Heart left ventricle (tissue), 13 donors: ENCODE results near the gene ASPM.

Experiments
- CTCF ChIP-seq, 12 donors: fragments of 200-600 bp; sonication (generic) in 4 of 12; IDR thresholded peaks; one replicate each; pipeline versions ENCODE4 v1.5.0 to v1.8.0; 2018 to 2022; ENCODE audit warnings: antibody characterized with exemption in 12 of 12, mild to moderate bottlenecking in 5 of 12
- POLR2A ChIP-seq, 2 donors: fragments of 450-650 bp; IDR thresholded peaks; one replicate each; pipeline ENCODE4 v1.6.1; 2017; ENCODE audit warnings: antibody characterized with exemption in 2 of 2, mild to moderate bottlenecking in 2 of 2, moderate library complexity in 2 of 2
- donor health status: ischemic (EF 13 %, LVEDD 7.1; RV severe dilation, severe dysfunction).
- donor health status: DM: no; HTN: yes; CAD: no.
- donor health status: DM: no; HTN: no; CAD: no.
- donor health status: ischemic (EF 25% LVEDD 6.9; RV normal size, moderate dysfunction).
- donor health status: ischemic (EF 25% LVEDD 5.7; RV mildly dilated, moderate dysfunction).
- donor health status: ischemic (EF 35%, LVEDD 5.7; RV mildly dilated, moderate dysfunction).
- donor health status: nonischemic (EF 11% LVEDD 7.7; RV severe dilation, severe dysfunction).
- donor health status: DM: yes; HTN: yes; CAD: no.
- donor health status: PGD.
- donor health status: ischemic (EF 29% LVEDD 5.4; RV normal size, mild dysfunction).
- donor health status: nonischemic (EF 23%, LVEDD 6.1; RV moderate dilation, normal function).

- TF ChIP-seq CTCF (IDR thresholded peaks at IDR 0.05) (no peak), POLR2A (IDR thresholded peaks at IDR 0.05) (no peak)
Measured at GRCh38 chr1:197093226-197093885, 53.1 kb downstream of the ASPM start.
